GM19438 (cell line): ENCODE measurements around the gene ABLIM1.

ENCODE experiments used
- ATAC-seq: cut with Tn5 transposase; IDR thresholded peaks from one replicate; pipeline ENCODE4 v1.9.1; 2021; ENCODE audit warnings: low read depth; ENCODE audit not compliant: unreplicated experiment

The ABLIM1 gene

DNA sequence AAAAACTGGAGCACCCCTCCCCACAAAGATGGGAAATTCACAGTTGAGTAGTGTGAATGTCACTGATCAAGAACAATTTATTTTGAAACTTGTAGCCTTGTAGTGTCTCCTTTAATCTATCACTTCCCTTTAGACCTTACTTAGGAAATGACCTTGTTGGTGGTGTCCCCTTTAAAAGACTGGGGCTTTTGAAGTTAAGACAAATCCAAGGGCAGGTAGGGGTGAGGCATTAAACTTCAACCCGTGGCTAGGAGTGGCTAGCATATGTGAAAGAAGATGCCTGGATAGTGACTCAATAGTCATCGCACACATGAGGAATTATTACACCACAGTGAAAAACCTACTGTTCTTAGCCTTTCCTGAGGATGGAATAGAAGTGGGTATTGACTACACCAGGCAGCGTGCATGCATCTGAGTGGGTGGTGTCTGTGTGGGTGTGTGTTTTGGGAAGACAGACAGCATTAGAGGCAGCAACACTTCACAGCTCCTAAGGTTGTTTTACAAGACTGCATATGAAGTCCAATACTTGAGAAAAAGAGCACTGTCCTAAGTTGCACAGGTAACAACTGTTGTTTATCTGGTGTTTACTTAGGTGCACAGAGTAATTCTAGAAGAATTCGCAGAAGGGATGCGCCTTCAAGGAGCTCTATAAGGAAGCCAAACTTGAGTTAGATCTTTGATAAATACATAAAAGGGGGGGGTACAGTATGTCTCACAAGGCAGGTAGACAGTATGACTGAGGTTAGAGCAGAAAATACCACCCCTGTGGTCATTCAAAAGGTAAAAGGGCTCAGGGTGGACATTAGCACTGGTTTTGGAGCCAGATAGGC is 32.9 kb downstream of the ABLIM1 start:
- ATAC-seq = no peak

DNA sequence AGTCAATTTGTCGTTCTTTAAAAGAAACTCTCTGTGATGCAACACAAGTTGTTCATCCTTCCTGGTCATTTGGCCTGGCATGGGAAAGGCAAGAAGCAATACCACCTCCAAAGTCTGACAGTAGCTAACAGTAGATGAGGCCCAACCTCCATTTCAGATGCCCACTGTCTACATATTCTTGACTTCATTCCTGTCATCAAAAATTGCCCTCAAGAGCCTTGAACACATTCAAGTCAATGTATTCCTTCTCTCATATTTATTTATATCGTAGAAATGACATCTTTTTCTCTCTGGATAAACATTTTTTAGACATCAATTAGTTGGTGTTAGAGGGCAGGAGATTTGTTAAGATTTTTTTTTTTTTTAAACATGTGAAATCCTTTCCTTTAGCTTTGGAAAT is 33.7 kb downstream of the ABLIM1 start:
- ATAC-seq = no peak

DNA sequence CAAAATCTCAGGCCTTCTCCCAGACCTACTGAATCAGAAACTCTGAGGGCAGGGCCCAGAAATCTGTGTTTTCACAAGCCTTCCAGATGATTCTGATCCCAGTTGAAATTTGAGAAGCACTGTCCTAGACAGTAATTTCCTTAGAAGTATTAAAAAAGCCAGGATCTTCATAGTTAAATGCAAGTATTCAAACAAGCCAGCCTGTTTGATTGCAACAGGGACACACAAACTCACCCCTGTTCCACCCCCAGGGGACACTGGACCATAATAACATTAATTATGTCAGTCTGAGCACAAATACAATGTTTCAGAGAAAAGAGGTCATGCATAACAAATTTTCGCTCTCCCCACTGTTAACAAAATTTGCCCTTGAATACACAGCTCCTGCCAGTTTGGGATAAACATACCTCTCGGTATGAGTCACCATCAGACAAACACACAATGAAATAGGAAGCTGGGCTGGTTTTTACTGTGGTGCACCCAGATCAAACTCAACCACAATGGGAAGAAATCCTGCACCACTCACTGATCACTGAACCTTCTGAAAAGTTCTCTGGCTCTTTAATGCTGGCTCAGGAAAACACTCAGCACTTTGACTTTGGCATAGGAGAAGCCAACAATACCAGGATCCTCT is 34.3 kb downstream of the ABLIM1 start:
- no peak for ATAC-seq

DNA sequence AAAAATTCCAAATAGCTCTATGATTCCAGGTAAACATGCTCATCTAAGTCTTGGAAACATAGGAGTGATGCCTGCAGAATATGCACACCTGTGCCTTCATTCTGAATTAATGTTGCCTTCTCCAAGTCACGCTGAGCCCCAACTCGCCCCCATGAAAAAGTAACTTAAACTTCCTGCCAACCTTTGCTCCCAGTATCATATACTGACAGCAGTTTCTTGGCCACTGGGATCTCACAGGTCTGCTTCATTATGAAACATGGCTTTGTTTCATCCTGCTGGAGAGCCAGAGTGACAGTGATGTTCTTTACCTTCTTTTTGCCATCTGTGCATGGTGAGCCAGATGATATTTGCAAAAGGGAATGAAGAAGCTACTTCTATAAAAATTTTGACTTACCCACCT is 34.9 kb downstream of the ABLIM1 start:
- no peak for ATAC-seq

DNA sequence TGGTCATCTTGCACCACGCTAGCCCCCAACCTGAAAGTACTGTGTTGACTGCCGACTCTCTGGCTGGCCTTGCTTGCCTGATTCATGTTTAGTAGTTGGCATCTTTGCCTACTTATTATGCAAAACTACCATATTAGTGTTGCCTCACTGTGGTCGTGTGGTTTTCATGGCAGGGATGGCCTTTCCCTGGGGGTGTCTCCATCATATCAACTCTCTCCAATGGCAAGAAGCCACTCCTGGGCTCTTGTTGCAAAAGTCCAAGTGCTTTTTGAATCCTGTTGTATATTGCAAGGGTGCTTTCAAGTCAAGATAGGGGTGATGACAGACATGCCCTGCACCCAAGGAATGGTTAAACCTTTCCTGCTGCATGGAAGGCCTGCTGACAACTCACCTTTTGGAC is 39.4 kb downstream of the ABLIM1 start:
- no peak for ATAC-seq

DNA sequence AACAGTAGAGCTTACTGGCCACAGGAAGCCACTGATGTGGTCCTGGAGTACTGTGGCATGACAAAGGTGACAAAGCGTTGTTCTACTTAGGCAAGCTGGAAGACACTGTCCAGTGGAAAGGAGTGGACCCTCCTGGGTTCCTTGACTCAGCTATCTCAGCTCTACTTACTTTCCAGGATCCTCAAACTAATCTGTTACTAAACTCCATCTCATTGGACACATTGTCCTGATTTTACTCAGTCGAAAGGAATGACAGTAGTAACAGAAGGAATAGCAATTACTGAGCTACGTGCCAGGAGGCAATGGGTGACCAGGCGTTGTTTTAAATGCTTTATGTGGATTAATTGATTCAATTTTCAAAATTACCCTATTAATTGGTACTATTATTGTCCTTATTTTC is 41.6 kb downstream of the ABLIM1 start:
- no peak for ATAC-seq

DNA sequence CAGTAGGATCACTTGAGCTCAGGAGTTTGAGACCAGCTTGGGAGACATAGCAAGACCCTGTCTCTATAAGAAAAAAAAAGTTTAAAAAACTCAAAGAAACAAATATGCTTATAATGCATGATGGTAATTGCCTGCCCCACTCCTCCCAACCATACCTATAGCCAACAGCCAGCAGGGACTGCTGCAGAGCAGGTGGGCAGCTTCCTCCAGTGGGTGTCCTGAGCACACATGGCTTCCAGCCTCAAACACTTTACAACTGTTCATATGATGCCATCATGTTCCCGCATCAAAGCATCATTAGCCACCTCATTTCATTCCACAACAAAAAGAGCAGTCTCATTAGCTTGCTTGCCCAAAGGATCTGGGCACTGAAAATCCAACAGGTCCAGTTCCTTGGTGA is 42.0 kb downstream of the ABLIM1 start:
- ATAC-seq = no peak

DNA sequence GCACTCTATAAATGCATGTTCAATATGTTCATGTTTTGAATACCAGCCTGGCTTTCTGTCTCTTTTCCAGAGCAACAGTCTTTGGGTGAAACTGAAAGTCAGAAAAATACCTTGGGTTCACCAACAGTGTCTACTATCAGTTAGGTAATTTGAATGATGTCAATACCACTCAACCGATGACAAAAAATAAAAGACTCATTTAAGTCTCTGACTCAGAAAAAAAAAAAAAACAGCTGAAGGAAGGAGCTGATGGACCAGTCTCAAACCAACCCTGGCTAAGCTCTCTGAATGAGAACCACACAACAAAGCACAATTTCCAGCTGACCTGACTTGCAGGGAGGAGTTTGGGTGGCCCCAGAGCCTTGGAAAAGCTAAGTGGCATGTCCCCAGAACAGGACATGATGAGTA is 42.5 kb downstream of the ABLIM1 start:
- peak; percentile 84 for ATAC-seq

DNA sequence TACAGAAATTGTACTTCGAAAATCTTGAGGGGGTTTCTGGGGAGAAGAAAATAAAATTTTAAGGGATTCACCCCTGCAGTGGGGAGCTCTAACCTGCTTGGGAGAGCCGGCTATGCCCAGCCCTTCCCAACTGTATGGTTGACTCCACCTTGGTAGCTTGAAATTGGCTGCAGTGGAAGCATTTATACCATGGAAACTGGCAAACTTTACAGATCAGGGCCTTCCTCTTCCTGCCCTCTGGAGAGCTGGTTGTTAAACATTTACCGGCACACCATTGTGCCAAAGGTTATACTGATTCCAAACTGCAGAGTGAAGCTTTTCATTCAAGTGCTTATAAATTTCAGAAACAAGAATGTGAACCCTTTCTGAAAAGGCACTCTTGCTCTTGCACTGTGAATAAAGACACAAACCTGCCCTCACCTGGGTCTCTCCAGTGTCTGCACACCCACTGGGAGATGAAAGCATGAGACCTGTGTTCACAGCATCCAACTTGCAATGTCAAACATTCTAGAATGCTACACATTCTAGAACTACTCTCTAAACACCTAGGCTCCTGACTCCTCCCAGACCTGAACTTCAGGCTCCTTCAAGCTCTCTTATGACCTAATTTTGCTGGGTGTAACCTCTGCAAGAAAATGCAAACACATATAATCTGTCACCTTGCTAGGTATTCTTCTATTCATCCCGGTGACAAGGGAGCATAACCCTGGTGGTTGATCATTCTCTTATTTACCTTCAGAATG is 44.7 kb downstream of the ABLIM1 start:
- no peak for ATAC-seq

DNA sequence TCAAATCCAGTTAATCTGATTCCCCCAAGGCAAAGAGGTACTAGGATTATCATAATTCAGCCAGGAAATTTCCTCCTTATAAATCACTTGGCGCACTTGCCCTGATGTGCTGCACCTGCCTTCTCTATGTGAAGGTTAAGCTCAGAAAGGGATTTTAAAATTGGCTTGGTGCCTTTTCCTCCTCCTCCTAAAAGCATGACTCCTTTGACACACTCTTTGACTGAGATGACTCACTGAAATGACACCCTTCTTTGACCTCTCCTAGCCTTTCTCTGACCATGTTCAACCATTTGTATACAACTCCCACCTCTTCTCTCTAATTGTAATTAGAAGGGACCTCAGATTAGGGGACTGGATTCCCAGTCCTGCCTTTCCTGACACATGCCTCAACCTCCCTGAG is 46.5 kb downstream of the ABLIM1 start:
- no peak for ATAC-seq

DNA sequence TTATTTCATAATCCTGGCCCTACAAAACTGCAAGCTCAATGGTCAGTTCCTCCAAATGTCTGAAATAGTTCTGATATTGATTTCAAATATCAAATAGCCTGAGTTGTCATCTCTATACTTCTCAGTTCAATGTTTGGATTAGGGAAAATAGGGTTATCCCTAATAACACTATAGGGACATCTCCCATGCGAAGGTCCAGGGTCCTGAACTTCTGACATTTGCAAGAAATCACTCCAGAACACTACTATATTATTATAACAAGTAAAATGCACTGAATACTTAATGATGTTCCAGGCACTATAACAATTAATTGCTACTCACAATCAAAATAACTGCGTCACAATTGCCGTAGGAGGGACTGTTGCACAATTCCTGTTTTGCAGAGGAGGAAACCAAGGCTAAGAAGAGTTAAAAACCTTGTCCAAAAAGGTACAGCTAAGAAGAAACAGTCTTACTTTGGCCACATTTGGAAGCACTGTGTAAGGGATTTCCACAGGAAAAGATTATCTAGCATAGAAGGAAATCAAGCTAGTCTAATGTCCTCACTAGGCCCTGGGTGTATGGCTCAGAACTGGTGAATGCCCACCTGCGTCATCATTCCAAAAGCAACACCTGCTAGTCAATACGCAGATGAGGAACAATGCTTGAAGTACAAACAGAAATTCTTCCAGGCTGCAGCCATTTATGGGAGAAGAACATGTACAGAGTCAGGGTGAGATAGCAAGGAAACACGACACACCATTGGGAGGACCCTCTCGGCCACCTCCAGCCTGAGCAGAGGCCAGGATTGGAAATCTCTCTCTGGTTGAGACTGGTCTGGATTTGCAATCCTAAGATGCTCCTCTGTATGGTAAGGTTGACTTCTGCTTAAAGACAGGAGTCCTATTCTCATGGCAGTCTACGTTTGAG is 48.3 kb downstream of the ABLIM1 start:
- no peak for ATAC-seq

DNA sequence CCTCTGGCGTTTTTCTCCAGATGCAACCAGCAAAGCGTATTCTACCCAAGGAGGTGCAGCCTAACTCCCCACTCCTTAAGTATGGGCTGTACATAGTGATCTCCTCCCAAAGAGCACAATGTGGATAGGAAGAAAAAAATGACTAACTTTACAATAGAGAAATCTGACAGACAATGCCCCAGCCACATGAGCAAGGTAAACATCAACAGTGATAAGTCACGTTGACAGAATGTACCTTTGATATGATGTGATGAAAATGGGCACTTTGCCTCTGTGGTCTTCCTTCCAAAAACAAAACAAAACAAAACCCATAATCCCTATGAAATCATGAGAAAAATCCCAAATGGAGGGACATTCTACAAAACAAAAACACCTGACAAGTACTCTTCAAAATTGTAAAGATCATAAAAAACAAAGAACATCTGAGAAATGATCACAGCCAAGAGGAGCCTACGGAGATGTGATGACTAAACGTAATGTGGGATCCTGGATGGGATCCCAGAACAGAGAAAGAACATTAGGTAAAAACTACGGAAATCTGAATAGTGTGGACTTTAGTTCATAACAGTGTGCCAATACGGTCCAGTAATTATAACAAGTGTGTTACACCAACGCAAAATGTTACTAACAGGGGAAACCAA is 50.6 kb downstream of the ABLIM1 start:
- ATAC-seq = no peak

DNA sequence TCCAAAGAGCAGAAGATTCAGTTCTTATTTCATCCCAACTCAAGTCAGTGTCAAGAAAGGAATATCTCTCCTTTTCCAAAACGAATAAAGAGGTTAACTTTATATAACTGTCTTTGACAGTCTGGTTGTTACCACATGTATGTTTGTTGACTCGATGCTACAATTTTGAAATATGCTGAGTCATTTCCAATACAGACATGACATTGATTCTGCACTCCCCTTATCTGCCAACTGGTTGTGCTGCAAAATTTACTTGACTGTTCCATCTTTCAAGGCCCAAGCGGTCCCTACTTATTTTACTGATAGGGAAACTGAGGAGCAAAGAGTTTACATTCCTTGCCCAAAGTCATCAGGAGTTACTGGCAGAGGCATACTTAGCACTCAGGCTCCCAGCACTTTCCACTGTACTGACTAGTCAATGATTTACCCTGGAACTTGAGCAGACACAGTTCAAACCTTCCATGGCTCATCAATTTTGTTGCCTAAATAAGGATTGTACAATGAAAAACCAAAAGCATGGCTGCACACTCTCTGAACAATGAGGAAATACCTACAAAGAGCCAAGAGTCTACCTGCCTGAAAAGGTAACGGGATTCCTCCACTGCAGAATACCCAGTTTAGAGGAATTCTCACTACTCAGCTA is 52.8 kb downstream of the ABLIM1 start:
- peak; percentile 76 for ATAC-seq

DNA sequence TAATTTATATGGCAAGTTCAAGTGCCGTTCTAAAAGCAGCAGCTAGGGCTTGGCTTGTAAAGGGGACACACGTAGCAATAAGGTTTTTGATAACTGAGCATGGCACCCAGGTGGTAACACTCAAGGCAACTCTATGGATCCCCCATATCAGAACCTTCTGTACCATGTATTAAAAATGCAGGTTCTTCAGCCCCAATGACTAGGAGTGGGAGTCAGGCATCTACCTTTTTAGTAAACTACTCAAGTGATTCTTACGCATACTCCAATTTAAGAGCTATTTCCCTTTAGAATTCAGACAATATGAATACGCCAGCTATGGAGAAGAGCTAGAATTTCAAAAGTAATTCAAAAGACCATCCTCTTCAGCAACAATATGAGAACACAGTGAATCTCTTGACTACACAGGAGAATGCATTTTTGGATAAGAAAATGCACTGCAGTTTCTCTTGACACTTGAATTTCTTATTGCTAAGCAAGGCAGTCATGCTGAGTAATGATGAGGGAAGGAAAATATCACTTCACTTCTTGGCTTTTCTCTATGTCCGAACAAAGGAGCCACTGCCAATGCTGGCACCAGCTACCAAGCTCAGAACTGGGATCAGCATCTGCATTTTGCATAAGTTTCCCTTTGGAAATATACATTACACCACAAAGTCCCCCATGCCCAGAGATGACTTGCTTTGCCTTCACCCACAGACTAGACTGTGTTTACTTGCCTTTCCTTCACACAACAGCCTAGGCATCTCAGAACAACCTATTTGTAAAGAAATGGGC is 53.5 kb downstream of the ABLIM1 start:
- no peak for ATAC-seq

DNA sequence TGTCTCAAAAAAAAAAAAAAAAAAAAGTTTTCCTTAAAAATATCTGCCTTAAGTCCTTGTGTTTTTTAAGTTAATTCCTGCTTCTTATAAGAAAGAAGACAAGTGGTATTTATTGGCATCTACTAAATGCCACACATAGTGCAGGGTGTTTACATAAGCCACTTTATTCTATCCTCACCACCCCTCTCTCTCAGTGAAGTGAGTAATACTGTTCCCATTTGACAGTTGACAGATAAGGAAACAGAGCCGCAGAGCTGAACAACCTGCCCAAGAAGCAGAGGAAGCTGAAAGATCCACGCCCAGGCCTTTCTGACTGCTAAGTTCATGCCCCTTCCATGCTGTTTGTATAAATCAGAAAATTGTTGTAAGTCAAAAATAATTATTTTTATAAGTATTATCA is 54.1 kb downstream of the ABLIM1 start:
- no peak for ATAC-seq

DNA sequence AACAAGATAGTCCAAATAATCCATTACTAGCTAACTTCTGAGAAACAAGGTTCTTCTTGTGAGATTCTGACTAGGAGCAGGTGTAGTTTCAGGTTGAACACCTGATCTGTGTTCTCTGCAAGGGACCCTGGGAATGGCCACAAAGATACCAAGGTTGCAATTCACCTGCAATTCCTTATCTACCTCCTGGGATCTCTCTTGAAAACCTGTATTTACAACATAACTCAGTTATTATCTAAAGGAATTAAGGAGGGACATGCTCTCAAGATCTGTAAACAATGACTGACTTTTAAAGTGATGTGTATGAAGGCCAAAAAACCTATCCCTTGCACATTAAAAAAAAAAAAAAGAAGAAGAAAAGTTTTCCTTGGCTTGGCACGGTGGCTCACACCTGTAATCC is 54.8 kb downstream of the ABLIM1 start:
- ATAC-seq = no peak

DNA sequence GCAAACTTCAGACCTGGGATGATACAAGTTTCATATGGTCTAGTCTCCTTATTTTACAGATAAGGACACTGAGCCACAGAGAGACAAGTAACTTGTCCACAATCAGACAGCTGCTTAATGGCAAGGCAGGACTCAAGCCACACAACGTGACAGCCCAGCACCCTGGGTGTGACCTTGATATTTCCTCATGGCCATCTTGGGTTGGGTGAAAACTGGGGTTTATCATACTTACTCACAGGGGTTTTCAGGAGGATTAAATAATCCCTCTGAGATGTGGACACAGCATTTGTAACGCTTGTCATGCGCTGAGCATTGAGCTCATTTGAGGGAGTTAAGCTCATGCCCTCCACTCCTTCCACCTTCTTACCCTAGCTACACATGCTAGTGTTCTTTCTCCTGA is 58.0 kb downstream of the ABLIM1 start:
- no peak for ATAC-seq

DNA sequence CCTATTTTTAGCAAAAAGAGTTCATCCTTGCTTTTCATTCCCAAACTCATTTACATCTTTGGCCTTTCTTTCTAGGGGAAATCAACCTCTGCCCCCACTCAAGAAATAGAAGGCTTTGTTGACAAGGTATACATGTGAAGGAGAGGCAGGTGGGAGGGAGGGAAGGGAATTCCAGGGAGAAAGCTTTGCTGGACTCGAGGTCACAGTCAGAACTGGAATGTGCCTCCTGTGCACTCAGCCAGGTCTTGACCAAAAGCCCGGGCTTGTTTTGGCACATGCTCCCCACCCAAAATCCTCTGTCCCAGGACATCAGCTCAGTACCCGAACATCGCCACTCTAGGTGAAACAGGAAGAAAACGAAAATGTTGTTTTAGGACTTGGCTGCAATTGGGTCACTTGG is 61.3 kb downstream of the ABLIM1 start:
- ATAC-seq = no peak
